Suppressor macrophage (primary cell): ENCODE data around the gene NBDY.

Experiments used
- DNase-seq, 4 experiments: peaks; one replicate each; pipeline ENCODE4 v3.0.0-alpha.2; 2020 to 2022

NBDY gene

GRCh38 chrX:56786889-56787733 is 58.1 kb downstream of the NBDY start:
- no peak for DNase-seq

- DNase-seq: no peak
These were observed 58.7 kb downstream of the NBDY start for GRCh38 chrX:56787734-56788152.

GRCh38 chrX:56788229-56788628 is 59.2 kb downstream of the NBDY start:
- DNase-seq: peak in 1 of 4 experiments; percentile 8

GRCh38 chrX:56788717-56789122 is 59.7 kb downstream of the NBDY start:
- no peak for DNase-seq

- DNase-seq: no peak
These were observed 60.6 kb downstream of the NBDY start for GRCh38 chrX:56789518-56790070.

GRCh38 chrX:56790778-56791177 is 61.7 kb downstream of the NBDY start:
- no peak for DNase-seq

GRCh38 chrX:56791456-56791855 is 62.4 kb downstream of the NBDY start:
- DNase-seq: peak; percentile 28 to 67 (median 48)

GRCh38 chrX:56792270-56793111 is 63.4 kb downstream of the NBDY start:
- DNase-seq: no peak

GRCh38 chrX:56793112-56793430 is 64.0 kb downstream of the NBDY start:
- DNase-seq: no peak

GRCh38 chrX:56793521-56794320 is 64.7 kb downstream of the NBDY start:
- no peak for DNase-seq

GRCh38 chrX:56794404-56795230 is 65.6 kb downstream of the NBDY start:
- DNase-seq: no peak

GRCh38 chrX:56795309-56795868 is 66.3 kb downstream of the NBDY start:
- DNase-seq: no peak

- DNase-seq: no peak
These were observed 67.8 kb downstream of the NBDY start for GRCh38 chrX:56796641-56797395.

GRCh38 chrX:56797574-56798338 is 68.7 kb downstream of the NBDY start:
- DNase-seq: no peak

GRCh38 chrX:56798339-56798711 is 69.3 kb downstream of the NBDY start:
- DNase-seq: no peak

- DNase-seq: no peak
These were observed 70.1 kb downstream of the NBDY start for GRCh38 chrX:56798866-56799758.

- DNase-seq: no peak
These were observed 71.3 kb downstream of the NBDY start for GRCh38 chrX:56800307-56800706.

- DNase-seq: peak in 3 of 4 experiments; percentile 20 to 26 (median 23)
These were observed 71.8 kb downstream of the NBDY start for GRCh38 chrX:56800801-56801200.

- DNase-seq: no peak
These were observed 73.4 kb downstream of the NBDY start for GRCh38 chrX:56802428-56802827.
